GM12878 (cell line): ENCODE measurements around the gene RADIL.
"Not testable (repeated sequence)": the region's sequence is repeated elsewhere in the genome, so short reads cannot be mapped to it uniquely, and the experiment has no call there.

Experiments used
- ASH2L ChIP-seq: fragments of 300-600, 200-600 bp; sonication (generic); IDR thresholded peaks from 2 replicates; pipeline ENCODE4 v1.6.1; 2017; ENCODE audit warnings: low read depth, mild to moderate bottlenecking, borderline replicate concordance
- CHD1 ChIP-seq: IDR thresholded peaks from 2 replicates; pipeline ENCODE4 v1.6.1; 2012; ENCODE audit warnings: low read depth, low read length, improper control_type of control experiment
- CTCF ChIP-seq, 3 experiments: IDR thresholded peaks in 2 of 3; conservative IDR thresholded peaks in 1 of 3; 2 replicates each; pipeline ENCODE4 v1.5.1; 2011; ENCODE audit warnings: low read depth in 3 of 3, low read length in 3 of 3, mild to moderate bottlenecking in 3 of 3, control low read depth in 2 of 3, moderate library complexity in 2 of 3, inconsistent platforms in 1 of 3, mixed read lengths in 1 of 3; ENCODE audit not compliant: control insufficient read depth in 2 of 3, insufficient read depth in 1 of 3; ENCODE audit errors: extremely low read depth in 1 of 3
- E2F4 ChIP-seq: IDR thresholded peaks from 2 replicates; pipeline ENCODE4 v1.6.1; 2012; ENCODE audit warnings: low read depth, low read length, improper control_type of control experiment
- IKZF1 ChIP-seq: fragments of 450-650 bp; conservative IDR thresholded peaks from 2 replicates; pipeline ENCODE4 v1.6.1; 2017; ENCODE audit warnings: antibody characterized with exemption, mild to moderate bottlenecking
- JUND ChIP-seq: IDR thresholded peaks from 2 replicates; pipeline ENCODE4 v1.6.1; 2012; ENCODE audit warnings: low read depth, mild to moderate bottlenecking, low read length, improper control_type of control experiment, moderate library complexity
- MAX ChIP-seq: IDR thresholded peaks from 2 replicates; pipeline ENCODE4 v1.6.1; 2012; ENCODE audit warnings: low read depth, low read length, improper control_type of control experiment
- MYC ChIP-seq: IDR thresholded peaks from 2 replicates; pipeline ENCODE4 v1.6.1; 2011; ENCODE audit warnings: mild to moderate bottlenecking, low read length, moderate library complexity, inconsistent platforms; ENCODE audit not compliant: insufficient read depth, insufficient replicate concordance, insufficient read length, severe bottlenecking
- PBX3 ChIP-seq: IDR thresholded peaks from 2 replicates; pipeline ENCODE4 v1.6.1; 2011; ENCODE audit warnings: mild to moderate bottlenecking, low read depth, low read length, moderate library complexity; ENCODE audit not compliant: insufficient replicate concordance
- RAD51 ChIP-seq: fragments of 450-650 bp; IDR thresholded peaks from 2 replicates; pipeline ENCODE4 v1.6.1; 2016; ENCODE audit warnings: moderate library complexity, mild to moderate bottlenecking, inconsistent platforms
- RBBP5 ChIP-seq: fragments of 200-600 bp; sonication (generic); conservative IDR thresholded peaks from 2 replicates; pipeline ENCODE4 v1.6.1; 2016
- ZBTB40 ChIP-seq: fragments of 450-650 bp; IDR thresholded peaks from 2 replicates; pipeline ENCODE4 v1.6.1; 2016; ENCODE audit warnings: mild to moderate bottlenecking, moderate library complexity, borderline replicate concordance
- ZNF592 ChIP-seq: fragments of 450-650 bp; IDR thresholded peaks from 2 replicates; pipeline ENCODE4 v1.6.1; 2017; ENCODE audit warnings: mild to moderate bottlenecking, moderate library complexity

- TF ChIP-seq MAX; E2F4; ASH2L; MYC; PBX3; IKZF1; CTCF (IDR thresholded peaks at IDR 0.05 in 2 of 3, conservative IDR thresholded peaks at IDR 0.05 in 1 of 3; ENCODE audit: control insufficient read depth in 2 of 3, extremely low read depth in 1 of 3, insufficient read depth in 1 of 3, low read depth in 3 of 3, low read length in 3 of 3); ZBTB40; ZNF592; JUND; RBBP5; RAD51; CHD1: not testable (repeated sequence)
Measured at GRCh38 chr7:4893188-4893587, 9.7 kb upstream of the RADIL start.
